ENCODE data around the gene ITPRID1. TPM values are rescaled to one million over a fixed set of nuclear protein-coding genes. Genes with fewer than 3 reads are reported as not detected.

The ITPRID1 gene
- total and polyA plus RNA-seq, 2 of the 8 experiments (the other 6 are each of a cell fraction or from before 2014, with no cell fraction given): 0.09 to 0.47 TPM

GRCh38 chr7:31699050-31699449 is 185.2 kb downstream of the ITPRID1 start:
- Histone ChIP-seq H3K79me1 (ENCODE audit: low read depth, low read length) (no peaks in the 10 kb centered on the region), H2AFZ (ENCODE audit: low read length) (no peak overlapping the region), H2BK15ac (ENCODE audit: low read length) (no peak overlapping the region), H3K27ac (ENCODE audit: low read depth, low read length) (no peak overlapping the region), H2BK5ac (ENCODE audit: low read depth, low read length) (no peak overlapping the region), H4K8ac (ENCODE audit: extremely low read depth, insufficient read depth, low read length) (no peak overlapping the region), H3K9me3 (ENCODE audit: insufficient read depth in 2 of 2, low read depth in 1 of 2, low read length in 1 of 2) (no peaks in the 10 kb centered on the region), H2BK20ac (ENCODE audit: low read length) (no peak overlapping the region), H2BK120ac (replicated peaks; ENCODE audit: low read depth, low read length) (no peak overlapping the region), H3K14ac (ENCODE audit: insufficient read length) (no peak overlapping the region), H3K23me2 (ENCODE audit: low read depth, low read length) (no peaks in the 10 kb centered on the region), H3K9ac (replicated peaks in 1 of 4; ENCODE audit: extremely low read depth in 1 of 4, low read depth in 3 of 4, low read length in 3 of 4) (no peak overlapping the region), H3K4me3 (ENCODE audit: extremely low read depth in 1 of 4, insufficient read depth in 2 of 4, low read depth in 3 of 4, low read length in 4 of 4) (no peak overlapping the region), H2BK12ac (ENCODE audit: low read depth, low read length) (no peak overlapping the region), H3K4ac (replicated peaks; ENCODE audit: insufficient read length, low read depth, low read length) (no peak overlapping the region), H3K36me3 (ENCODE audit: control insufficient read depth in 2 of 4, insufficient read depth in 4 of 4, low read length in 3 of 4) (no peaks in the 10 kb centered on the region), H3K79me2 (ENCODE audit: control insufficient read depth in 1 of 2, insufficient read depth in 2 of 2, low read length in 2 of 2) (no peaks in the 10 kb centered on the region), H2AK5ac (ENCODE audit: low read depth, low read length) (no peak overlapping the region), H4K5ac (ENCODE audit: insufficient read length, low read depth, low read length) (no peak overlapping the region), H4K91ac (replicated peaks; ENCODE audit: insufficient read length, low read length) (no peak overlapping the region), H4K20me1 (replicated peaks in 1 of 2; ENCODE audit: control insufficient read depth in 1 of 2, insufficient read depth in 2 of 2, low read length in 2 of 2) (no peaks in the 10 kb centered on the region), H3K4me1 (replicated peaks in 1 of 4; ENCODE audit: control insufficient read depth in 3 of 4, insufficient read depth in 4 of 4, low read length in 3 of 4) (no peaks in the 10 kb centered on the region), H3K4me2 (ENCODE audit: insufficient read depth in 1 of 2, low read depth in 2 of 2, low read length in 2 of 2) (no peak overlapping the region), H3K27me3 (replicated peaks in 1 of 4; ENCODE audit: control insufficient read depth in 3 of 4, extremely low read depth in 1 of 4, insufficient read depth in 3 of 4, low read length in 3 of 4) (no peaks in the 10 kb centered on the region), H3K18ac (ENCODE audit: extremely low read depth, low read length) (no peak overlapping the region), H3K23ac (ENCODE audit: insufficient read length) (no peak overlapping the region), H3K56ac (replicated peaks; ENCODE audit: insufficient read length, low read depth, low read length) (no peak overlapping the region)
- ChIA-PET CTCF (ENCODE audit: partially characterized antibody) (interaction anchor here (0.6 to 2.0 kb wide), 4 partner anchors 12 to 500 kb away, joined by 3 to 5 read pairs (median 4); partner anchors contain the start of gene PPP1R17), POLR2A (ENCODE audit: partially characterized antibody) (no interaction called here)
- FAIRE-seq (no peak), DNase-seq (ENCODE audit: low read depth in 1 of 2, low spot score in 2 of 2) (no peak)
- 90% methylated on average over 2 of the region's 2 CpGs; no CpG with 5 or more reads in 1 of the 2 experiments for WGBS, 2 experiments (ENCODE audit: extremely low coverage in 1 of 2, insufficient coverage in 1 of 2, insufficient read length in 1 of 2, insufficient replicate concordance in 2 of 2, low coverage in 1 of 2, low lambda C conversion rate in 2 of 2, missing lambda C conversion rate in 1 of 2)
- TF ChIP-seq SRF (IDR thresholded peaks at IDR 0.05; ENCODE audit: low read depth, low read length) (no peak), RAD21 (IDR thresholded peaks at IDR 0.05 in 1 of 2, conservative IDR thresholded peaks at IDR 0.05 in 1 of 2; ENCODE audit: low read depth in 2 of 2, low read length in 2 of 2) (no peak), GTF2F1 (IDR thresholded peaks at IDR 0.05; ENCODE audit: borderline replicate concordance, low read depth, low read length) (no peak), SIX5 (IDR thresholded peaks at IDR 0.05; ENCODE audit: low read depth, low read length) (no peak), RBBP5 (IDR thresholded peaks at IDR 0.05; ENCODE audit: borderline replicate concordance, low read depth, low read length) (no peak), CTCF (IDR thresholded peaks at IDR 0.05; ENCODE audit: control extremely low read depth in 1 of 3, insufficient read depth in 1 of 3, low read depth in 1 of 3, low read length in 3 of 3) (no peak), RFX5 (IDR thresholded peaks at IDR 0.05; ENCODE audit: borderline replicate concordance, low read depth, low read length) (no peak), RNF2 (IDR thresholded peaks at IDR 0.05; ENCODE audit: borderline replicate concordance, low read depth, low read length, missing control alignments, poor library complexity, severe bottlenecking) (no peak), BCL11A (IDR thresholded peaks at IDR 0.05; ENCODE audit: low read depth in 2 of 2, low read length in 2 of 2) (no peak), SUZ12 (IDR thresholded peaks at IDR 0.05; ENCODE audit: low read length) (no peak), TAF1 (IDR thresholded peaks at IDR 0.05; ENCODE audit: low read depth, low read length) (no peak)
